ENCODE results near the gene TGFB1.

GRCh38 chr19:41367848-41368301 is 14.2 kb upstream of the TGFB1 start:
- no peak for TF ChIP-seq ZNF274 (IDR thresholded peaks at IDR 0.05; ENCODE audit: low read depth, low read length)
- TF ChIP-seq SUZ12 (IDR thresholded peaks at IDR 0.05; ENCODE audit: extremely low read depth, insufficient read depth, insufficient read length): no peak

Measured in NT2/D1 (cell line).